Mucosa of stomach (tissue), 1 donor: ENCODE data around the gene MT1M.

ENCODE experiments used
- H3K27me3 ChIP-seq: one replicate; pipeline ENCODE4 v1.7.0; 2013; ENCODE audit warnings: mild to moderate bottlenecking, low read length; ENCODE audit not compliant: control insufficient read depth, insufficient read depth
- H3K36me3 ChIP-seq: one replicate; pipeline ENCODE4 v1.7.0; 2013; ENCODE audit warnings: low read length; ENCODE audit not compliant: control insufficient read depth, insufficient read depth
- H3K4me1 ChIP-seq: one replicate; pipeline ENCODE4 v1.7.0; 2013; ENCODE audit warnings: mild to moderate bottlenecking, low read length; ENCODE audit not compliant: control insufficient read depth, insufficient read depth
- H3K4me3 ChIP-seq: one replicate; pipeline ENCODE4 v1.7.0; 2013; ENCODE audit warnings: low read length
- H3K9ac ChIP-seq: one replicate; pipeline ENCODE4 v1.7.0; 2013; ENCODE audit warnings: mild to moderate bottlenecking, low read length, moderate library complexity
- H3K9me3 ChIP-seq: one replicate; pipeline ENCODE4 v1.7.0; 2013; ENCODE audit warnings: mild to moderate bottlenecking, low read length, moderate library complexity; ENCODE audit not compliant: control insufficient read depth
- donor health status: Pancreatic carcinoma.

Gene MT1M

DNA sequence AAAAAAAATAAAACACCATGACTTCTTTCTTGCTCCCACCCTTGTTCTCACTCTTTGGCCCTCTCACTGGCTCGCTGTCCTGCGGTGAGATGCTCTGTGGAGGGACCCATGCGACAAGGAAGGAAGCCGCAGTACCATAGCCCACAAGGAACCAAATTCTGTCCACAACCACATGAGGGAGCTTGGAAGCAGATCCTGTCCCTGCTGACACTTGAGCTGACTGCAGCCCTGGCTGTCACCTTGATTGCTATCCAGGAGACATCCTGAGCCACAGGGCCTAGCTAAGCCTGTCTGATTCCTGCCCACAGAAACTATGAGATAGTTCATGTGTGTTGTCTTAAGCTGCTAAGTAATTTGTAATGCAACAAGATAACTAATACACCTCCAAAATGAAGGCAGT is 28.9 kb upstream of the MT1M start:
- H3K4me1 ChIP-seq, result peaks cover 15% of the 10 kb centered on the region
- no peaks in the 10 kb centered on the region for H3K36me3 ChIP-seq
- no peaks in the 10 kb centered on the region for H3K27me3 ChIP-seq
- H3K9me3 ChIP-seq, result no peaks in the 10 kb centered on the region
- no peak overlapping the region for H3K9ac ChIP-seq
- no peak overlapping the region for H3K4me3 ChIP-seq

DNA sequence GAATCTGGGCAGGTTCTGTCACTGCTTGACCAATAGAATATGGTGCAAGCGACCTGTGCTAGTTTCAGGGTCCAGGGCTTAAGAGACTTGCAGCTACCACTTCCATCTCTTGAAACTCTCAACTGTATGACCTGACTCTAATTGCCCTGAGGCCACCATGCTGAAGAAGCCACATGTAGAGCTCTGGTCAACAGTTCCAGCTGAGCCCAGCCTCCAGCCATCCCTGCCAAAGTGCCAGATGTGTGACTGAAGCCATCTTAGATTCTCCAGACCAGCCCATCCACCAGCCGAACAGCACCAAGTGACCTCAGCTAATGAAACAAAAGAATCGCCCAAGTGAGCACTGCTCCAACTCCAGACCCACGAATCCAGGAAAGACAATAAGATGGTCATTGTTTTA is 27.5 kb upstream of the MT1M start:
- Histone ChIP-seq H3K9me3 (no peaks in the 10 kb centered on the region), H3K9ac (no peak overlapping the region), H3K36me3 (no peaks in the 10 kb centered on the region), H3K27me3 (no peaks in the 10 kb centered on the region), H3K4me3 (no peak overlapping the region), H3K4me1 (peaks cover 16% of the 10 kb centered on the region)

DNA sequence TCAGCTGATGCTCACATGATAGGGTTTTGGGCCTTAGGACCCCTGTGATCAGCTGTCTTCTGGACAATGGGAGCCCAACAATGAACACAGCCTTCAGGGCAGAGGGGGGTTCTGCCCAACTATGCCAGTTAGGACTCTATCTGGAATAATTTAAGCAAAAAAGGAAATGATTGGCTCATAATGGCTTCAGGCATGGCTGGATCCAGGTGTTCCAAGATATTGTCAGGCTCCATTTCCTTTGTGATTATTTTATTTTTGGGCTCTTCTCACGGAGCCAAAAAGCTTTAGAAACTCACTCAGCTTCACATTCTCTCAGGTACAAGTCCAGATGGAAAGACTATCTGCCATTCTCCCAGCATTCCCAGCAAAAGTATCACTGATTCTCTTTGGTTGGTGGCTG is 27.0 kb upstream of the MT1M start:
- Histone ChIP-seq H3K36me3 (no peaks in the 10 kb centered on the region), H3K9ac (no peak overlapping the region), H3K4me3 (no peak overlapping the region), H3K9me3 (no peaks in the 10 kb centered on the region), H3K27me3 (no peaks in the 10 kb centered on the region), H3K4me1 (peaks cover 21% of the 10 kb centered on the region)

DNA sequence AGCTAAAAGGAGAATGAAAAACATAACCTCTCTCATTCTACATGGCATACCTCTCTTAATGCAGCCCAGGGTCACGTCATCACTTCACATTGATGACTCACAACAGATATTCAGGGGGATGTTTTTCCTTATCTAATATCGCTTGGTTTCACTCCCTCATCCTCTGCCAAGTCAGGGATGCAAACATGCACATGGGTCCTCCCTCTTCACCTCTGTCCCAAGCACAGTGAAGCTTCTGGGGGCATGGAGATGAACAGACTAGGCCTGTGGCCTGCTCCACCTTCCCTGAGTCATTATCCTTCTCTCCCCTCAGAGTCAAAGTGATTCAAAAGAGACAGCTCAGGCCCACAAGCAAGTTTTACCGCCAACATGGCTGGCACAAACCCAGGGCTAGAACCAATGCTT is 26.4 kb upstream of the MT1M start:
- H3K9ac ChIP-seq, result no peak overlapping the region
- no peaks in the 10 kb centered on the region for H3K9me3 ChIP-seq
- peaks cover 27% of the 10 kb centered on the region for H3K4me1 ChIP-seq
- no peak overlapping the region for H3K4me3 ChIP-seq
- no peaks in the 10 kb centered on the region for H3K27me3 ChIP-seq
- H3K36me3 ChIP-seq, result no peaks in the 10 kb centered on the region

DNA sequence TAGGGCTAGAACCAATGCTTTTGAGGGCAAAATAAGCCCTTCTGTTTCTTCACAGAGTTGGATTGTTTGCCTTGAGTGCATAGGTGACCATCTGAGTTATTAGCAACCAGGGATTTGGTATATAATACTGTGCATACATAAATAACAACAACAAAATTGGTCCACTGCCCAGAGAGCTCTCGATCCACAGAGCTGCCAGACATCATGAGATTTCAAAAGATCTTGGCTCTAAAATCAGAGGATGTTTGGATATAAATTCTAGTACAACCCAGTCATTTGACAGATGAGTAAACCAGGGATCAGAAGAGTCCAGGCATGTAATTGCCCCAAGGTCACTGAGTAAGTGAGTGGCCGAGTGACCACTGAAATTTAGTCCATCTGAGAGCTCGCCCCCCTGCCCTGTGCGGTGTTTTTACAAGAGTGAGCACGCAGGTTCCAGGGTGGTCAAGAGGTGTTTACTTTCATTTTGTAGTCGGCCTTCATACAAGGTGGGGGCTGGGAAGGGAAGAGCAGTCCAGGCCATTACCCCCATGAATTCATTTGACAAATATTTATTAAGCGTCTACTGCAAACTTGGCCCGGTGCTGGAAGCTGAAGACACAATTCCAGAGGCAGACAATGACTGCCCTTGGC is 25.9 kb upstream of the MT1M start:
- Histone ChIP-seq H3K4me1 (peaks cover 32% of the 10 kb centered on the region), H3K27me3 (no peaks in the 10 kb centered on the region), H3K9ac (no peak overlapping the region), H3K4me3 (no peak overlapping the region), H3K36me3 (no peaks in the 10 kb centered on the region), H3K9me3 (no peaks in the 10 kb centered on the region)

DNA sequence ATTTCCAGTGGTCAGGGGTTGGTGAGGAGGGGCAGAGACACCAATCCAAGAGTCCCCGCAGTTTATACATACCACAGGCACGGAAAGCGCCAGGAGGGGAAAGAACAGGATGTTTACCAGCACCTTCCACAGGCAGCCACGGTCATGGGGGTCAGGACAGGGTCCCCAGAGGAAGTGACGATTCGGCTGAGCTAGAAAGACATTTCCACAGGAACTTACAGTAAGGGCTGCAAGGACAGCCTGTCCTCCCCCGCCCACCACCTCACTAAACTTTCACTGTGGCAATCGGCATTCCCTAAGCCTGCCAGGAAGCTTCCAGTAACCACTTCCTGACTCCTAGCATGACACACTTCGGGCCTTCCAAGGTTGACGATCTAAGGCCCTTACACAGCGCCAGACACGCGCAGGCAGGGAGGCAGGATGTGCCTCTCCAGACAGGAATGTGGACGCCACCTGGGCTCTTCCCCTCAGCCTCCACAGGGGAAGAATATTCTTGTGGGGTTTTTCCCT is 25.3 kb upstream of the MT1M start:
- Histone ChIP-seq H3K9me3 (no peaks in the 10 kb centered on the region), H3K4me3 (no peak overlapping the region), H3K36me3 (no peaks in the 10 kb centered on the region), H3K27me3 (no peaks in the 10 kb centered on the region), H3K9ac (peak overlapping the region; percentile 11), H3K4me1 (peaks cover 33% of the 10 kb centered on the region)

DNA sequence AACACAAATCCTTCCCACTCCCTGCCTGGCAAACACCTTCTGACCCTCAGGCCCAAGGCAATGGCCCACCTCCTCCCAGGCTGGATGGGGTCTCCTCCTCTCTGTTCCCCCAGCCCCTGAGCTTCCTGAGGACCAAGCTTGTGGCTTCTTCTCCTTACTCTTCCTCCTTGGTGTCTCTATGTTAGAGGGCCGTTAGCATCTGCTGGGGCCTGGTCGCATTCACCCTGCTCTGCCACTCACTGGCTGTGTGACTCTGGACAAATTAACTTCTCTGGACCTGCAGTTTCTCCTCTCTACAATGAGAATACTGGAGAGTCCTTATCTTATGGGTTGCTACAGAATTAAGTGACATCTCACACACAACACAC is 24.8 kb upstream of the MT1M start:
- peaks cover 33% of the 10 kb centered on the region for H3K4me1 ChIP-seq
- no peaks in the 10 kb centered on the region for H3K27me3 ChIP-seq
- H3K4me3 ChIP-seq, result peak overlapping the region; percentile 34
- H3K9me3 ChIP-seq, result no peaks in the 10 kb centered on the region
- peak overlapping the region; percentile 11 for H3K9ac ChIP-seq
- H3K36me3 ChIP-seq, result no peaks in the 10 kb centered on the region

DNA sequence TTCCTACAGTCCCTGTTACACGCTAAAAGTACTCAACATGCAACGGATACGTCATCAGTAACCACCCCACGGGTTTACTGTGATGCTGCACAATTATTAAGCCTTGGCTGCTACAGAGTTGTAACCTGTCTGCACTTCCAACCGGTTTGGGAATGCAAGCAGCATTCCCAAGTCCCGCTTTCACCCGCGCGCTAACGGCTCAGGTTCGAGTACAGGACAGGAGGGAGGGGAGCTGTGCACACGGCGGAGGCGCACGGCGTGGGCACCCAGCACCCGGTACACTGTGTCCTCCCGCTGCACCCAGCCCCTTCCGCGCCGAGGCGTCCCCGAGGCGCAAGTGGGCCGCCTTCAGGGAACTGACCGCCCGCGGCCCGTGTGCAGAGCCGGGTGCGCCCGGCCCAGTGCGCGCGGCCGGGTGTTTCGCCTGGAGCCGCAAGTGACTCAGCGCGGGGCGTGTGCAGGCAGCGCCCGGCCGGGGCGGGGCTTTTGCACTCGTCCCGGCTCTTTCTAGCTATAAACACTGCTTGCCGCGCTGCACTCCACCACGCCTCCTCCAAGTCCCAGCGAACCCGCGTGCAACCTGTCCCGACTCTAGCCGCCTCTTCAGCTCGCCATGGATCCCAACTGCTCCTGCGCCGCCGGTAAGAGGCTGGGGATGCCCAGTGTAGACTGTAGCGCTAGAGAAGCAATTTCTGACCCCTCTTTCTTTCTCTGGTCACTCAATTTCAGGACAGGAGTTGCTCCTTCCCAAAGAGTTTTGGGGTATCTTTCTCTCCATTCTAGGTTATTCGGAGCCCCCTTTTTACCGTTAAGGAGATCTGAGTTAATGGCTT is 24.2 kb upstream of the MT1M start, which contains the start of gene MT2A:
Gene MT2A, plus strand, starts transcription at position 542 of the 833 bp plus-strand sequence. Its CDS starts 72 bp downstream, at position 614.
- Histone ChIP-seq H3K4me1 (peaks cover 33% of the 10 kb centered on the region), H3K36me3 (no peaks in the 10 kb centered on the region), H3K27me3 (no peaks in the 10 kb centered on the region), H3K4me3 (peak within 1 kb of the TSS; percentile 85), H3K9ac (peak within 1 kb of the TSS; percentile 75), H3K9me3 (no peaks in the 10 kb centered on the region)

DNA sequence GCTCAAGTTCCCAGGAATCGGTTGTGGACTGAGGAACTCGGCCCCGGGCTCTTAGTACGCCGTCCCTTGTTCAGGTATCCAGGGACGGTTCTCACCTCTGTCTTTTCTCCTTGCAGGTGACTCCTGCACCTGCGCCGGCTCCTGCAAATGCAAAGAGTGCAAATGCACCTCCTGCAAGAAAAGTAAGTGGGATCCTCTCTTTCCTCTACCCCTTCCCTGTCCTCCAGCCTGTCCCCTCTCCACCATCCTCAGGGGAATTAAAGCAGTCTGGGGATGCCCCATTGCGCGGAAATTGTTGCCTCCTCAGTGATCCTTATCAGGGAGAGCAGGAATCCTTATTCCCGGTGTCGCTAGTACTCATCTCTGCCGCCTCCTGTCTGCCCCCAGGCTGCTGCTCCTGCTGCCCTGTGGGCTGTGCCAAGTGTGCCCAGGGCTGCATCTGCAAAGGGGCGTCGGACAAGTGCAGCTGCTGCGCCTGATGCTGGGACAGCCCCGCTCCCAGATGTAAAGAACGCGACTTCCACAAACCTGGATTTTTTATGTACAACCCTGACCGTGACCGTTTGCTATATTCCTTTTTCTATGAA is 23.5 kb upstream of the MT1M start:
- Histone ChIP-seq H3K27me3 (no peaks in the 10 kb centered on the region), H3K36me3 (no peaks in the 10 kb centered on the region), H3K9me3 (no peaks in the 10 kb centered on the region), H3K4me3 (peak overlapping the region; percentile 85), H3K4me1 (peaks cover 33% of the 10 kb centered on the region), H3K9ac (peak overlapping the region; percentile 75)

DNA sequence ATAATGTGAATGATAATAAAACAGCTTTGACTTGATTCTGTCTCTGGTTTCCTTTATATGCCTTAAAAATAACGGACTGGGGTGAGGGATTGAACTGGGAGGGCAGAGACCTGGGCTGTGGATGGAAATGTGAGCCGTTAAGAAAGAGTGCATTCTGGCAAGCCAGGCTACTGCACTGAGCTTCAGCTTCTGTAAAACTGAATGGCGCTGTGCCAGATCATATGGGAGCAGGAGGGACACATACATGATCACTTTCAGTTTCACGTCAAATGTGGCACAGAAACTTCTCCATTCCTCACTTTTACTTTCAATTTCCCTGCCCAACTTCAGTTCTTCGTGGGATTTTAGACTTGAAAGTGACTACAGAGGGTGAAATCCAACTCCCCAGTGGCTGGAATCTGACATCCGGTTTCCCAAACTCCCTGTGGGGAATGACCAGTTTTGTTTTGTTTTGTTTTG is 23.0 kb upstream of the MT1M start:
- Histone ChIP-seq H3K4me1 (peaks cover 33% of the 10 kb centered on the region), H3K9me3 (no peaks in the 10 kb centered on the region), H3K9ac (peak overlapping the region; percentile 75), H3K27me3 (no peaks in the 10 kb centered on the region), H3K4me3 (peak overlapping the region; percentile 85), H3K36me3 (no peaks in the 10 kb centered on the region)

DNA sequence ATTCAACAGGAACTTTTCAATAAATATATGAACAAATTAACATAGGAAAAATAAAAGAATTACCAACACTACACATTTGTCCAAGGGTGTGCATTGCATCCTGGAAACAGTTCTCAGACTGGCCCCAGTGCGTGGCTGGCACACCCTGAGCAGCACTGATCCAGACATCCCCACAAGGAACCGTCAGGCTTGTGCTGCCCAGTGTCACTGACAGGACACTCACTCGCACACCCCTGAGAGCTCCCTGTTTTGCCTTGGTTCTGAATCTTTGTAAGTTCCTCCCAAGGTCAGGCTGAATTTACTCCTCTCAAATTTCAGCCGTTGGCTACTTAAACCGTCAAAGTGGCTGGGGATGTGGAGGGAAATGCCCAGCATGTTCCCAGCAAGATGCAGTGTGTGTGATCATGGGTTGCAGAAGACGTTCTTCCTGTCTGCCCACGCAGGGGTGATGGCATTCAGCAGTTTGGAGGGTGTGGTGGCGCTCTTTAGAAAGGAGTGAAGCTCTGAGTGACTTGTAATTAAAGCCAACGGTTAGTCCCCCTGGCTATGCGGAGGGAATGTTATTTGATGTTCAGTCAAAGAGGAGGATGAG is 22.3 kb upstream of the MT1M start:
- peak overlapping the region; percentile 85 for H3K4me3 ChIP-seq
- H3K36me3 ChIP-seq, result no peaks in the 10 kb centered on the region
- no peaks in the 10 kb centered on the region for H3K27me3 ChIP-seq
- H3K9me3 ChIP-seq, result no peaks in the 10 kb centered on the region
- peak overlapping the region; percentile 75 for H3K9ac ChIP-seq
- peaks cover 33% of the 10 kb centered on the region for H3K4me1 ChIP-seq
